ENCODE data around the gene GRM2. TPM values are rescaled to one million over a fixed set of nuclear protein-coding genes. Genes with fewer than 3 reads are reported as not detected.
"Not testable (repeated sequence)": the region's sequence is repeated elsewhere in the genome, so short reads cannot be mapped to it uniquely, and the experiment has no call there.

The GRM2 gene
- total RNA-seq, 1 experiment from 2014 or later, result 0.07 TPM

- POLR2A ChIA-PET (ENCODE audit: unreplicated experiment), result no interaction called here
- Histone ChIP-seq H3K27ac (ENCODE audit: low read length) (no peak overlapping the region), H3K4me3 (ENCODE audit: low read length) (no peak overlapping the region), H3K9ac (ENCODE audit: low read length) (no peak overlapping the region), H3K79me2 (ENCODE audit: low read length) (no peaks in the 10 kb centered on the region), H4K20me1 (ENCODE audit: low read length) (no peaks in the 10 kb centered on the region), H3K9me3 (ENCODE audit: low read length) (no peaks in the 10 kb centered on the region), H3K27me3 (ENCODE audit: low read length) (peaks cover 60% of the 10 kb centered on the region), H3K4me1 (ENCODE audit: insufficient read depth, low read length) (no peaks in the 10 kb centered on the region), H3K36me3 (ENCODE audit: low read depth, low read length) (no peaks in the 10 kb centered on the region), H3K4me2 (ENCODE audit: low read length) (no peak overlapping the region), H3K9me2 (replicated peaks; ENCODE audit: low read length) (no peaks in the 10 kb centered on the region), H3F3A (ENCODE audit: low read length, unreplicated experiment) (no peaks in the 10 kb centered on the region), H2AFZ (ENCODE audit: low read length) (no peak overlapping the region)
- BruUV-seq (replicated peaks), result no TSS peak
- no peak for ATAC-seq
- DNase-seq, result no peak
- no peak for TF ChIP-seq CTCF (conservative IDR thresholded peaks at IDR 0.05; ENCODE audit: low read depth, low read length)
- no peak for TF ChIP-seq EZH2phosphoT487 (IDR thresholded peaks at IDR 0.05; ENCODE audit: borderline replicate concordance, low read length)
- intact Hi-C loops (cut with micrococcal nuclease), result no loop called here
- CTCF ChIA-PET, result no interaction called here
These were observed 29.1 kb downstream of the GRM2 start for GRCh38 chr3:51735950-51736349.

- Histone ChIP-seq H3K9me2 (replicated peaks; ENCODE audit: low read length) (no peaks in the 10 kb centered on the region), H3K79me2 (ENCODE audit: low read length) (no peaks in the 10 kb centered on the region), H3K36me3 (ENCODE audit: low read depth, low read length) (no peaks in the 10 kb centered on the region), H3F3A (ENCODE audit: low read length, unreplicated experiment) (no peaks in the 10 kb centered on the region), H3K27me3 (ENCODE audit: low read length) (peaks cover 55% of the 10 kb centered on the region), H4K20me1 (ENCODE audit: low read length) (no peaks in the 10 kb centered on the region), H3K27ac (ENCODE audit: low read length) (no peak overlapping the region), H3K9me3 (ENCODE audit: low read length) (no peaks in the 10 kb centered on the region), H3K4me2 (ENCODE audit: low read length) (no peak overlapping the region), H2AFZ (ENCODE audit: low read length) (no peak overlapping the region), H3K4me3 (ENCODE audit: low read length) (no peak overlapping the region), H3K9ac (ENCODE audit: low read length) (no peak overlapping the region), H3K4me1 (ENCODE audit: insufficient read depth, low read length) (no peaks in the 10 kb centered on the region)
- ChIA-PET CTCF (no interaction called here), POLR2A (ENCODE audit: unreplicated experiment) (no interaction called here)
- no peak for ATAC-seq
- intact Hi-C loops (cut with micrococcal nuclease), result no loop called here
- DNase-seq, result no peak
- BruUV-seq (replicated peaks), result no TSS peak
- no peak for TF ChIP-seq EZH2phosphoT487 (IDR thresholded peaks at IDR 0.05; ENCODE audit: borderline replicate concordance, low read length)
- no peak for TF ChIP-seq EZH2 (IDR thresholded peaks at IDR 0.05; ENCODE audit: low read length, unreplicated experiment)
- no peak for TF ChIP-seq CTCF (conservative IDR thresholded peaks at IDR 0.05; ENCODE audit: low read depth, low read length)
These were observed 32.2 kb downstream of the GRM2 start for GRCh38 chr3:51739110-51739509.

- H3K4me3 ChIP-seq (ENCODE audit: low read length); intact Hi-C loops (cut with micrococcal nuclease); H4K20me1 ChIP-seq (ENCODE audit: low read length); BruUV-seq (replicated peaks); H3K27ac ChIP-seq (ENCODE audit: low read length); CTCF ChIA-PET; POLR2A ChIA-PET (ENCODE audit: unreplicated experiment); H3K79me2 ChIP-seq (ENCODE audit: low read length); H3K4me1 ChIP-seq (ENCODE audit: insufficient read depth, low read length); H2AFZ ChIP-seq (ENCODE audit: low read length); H3K36me3 ChIP-seq (ENCODE audit: low read depth, low read length); ATAC-seq; H3K9me3 ChIP-seq (ENCODE audit: low read length); H3K9me2 ChIP-seq (replicated peaks; ENCODE audit: low read length); H3K9ac ChIP-seq (ENCODE audit: low read length); DNase-seq; H3F3A ChIP-seq (ENCODE audit: low read length, unreplicated experiment); H3K4me2 ChIP-seq (ENCODE audit: low read length): not testable (repeated sequence)
- peaks cover 31% of the 10 kb centered on the region for H3K27me3 ChIP-seq (ENCODE audit: low read length)
These were observed 35.5 kb downstream of the GRM2 start for GRCh38 chr3:51742320-51742719.

- BruUV-seq (replicated peaks); H3K4me1 ChIP-seq (ENCODE audit: insufficient read depth, low read length); DNase-seq; H3K9me2 ChIP-seq (replicated peaks; ENCODE audit: low read length); H3K27ac ChIP-seq (ENCODE audit: low read length); intact Hi-C loops (cut with micrococcal nuclease); H4K20me1 ChIP-seq (ENCODE audit: low read length); POLR2A ChIA-PET (ENCODE audit: unreplicated experiment); H3K4me3 ChIP-seq (ENCODE audit: low read length); ATAC-seq; H3K9ac ChIP-seq (ENCODE audit: low read length); H3K4me2 ChIP-seq (ENCODE audit: low read length); H3K9me3 ChIP-seq (ENCODE audit: low read length); H2AFZ ChIP-seq (ENCODE audit: low read length); H3F3A ChIP-seq (ENCODE audit: low read length, unreplicated experiment); H3K36me3 ChIP-seq (ENCODE audit: low read depth, low read length); H3K79me2 ChIP-seq (ENCODE audit: low read length); CTCF ChIA-PET: not testable (repeated sequence)
- peaks cover 28% of the 10 kb centered on the region for H3K27me3 ChIP-seq (ENCODE audit: low read length)
These were observed 36.1 kb downstream of the GRM2 start for GRCh38 chr3:51742978-51743377.

Measured in PC-3 (cell line).